HepG2 (cell line): ENCODE results near the gene KIAA0930. TPM values are rescaled to one million over a fixed set of nuclear protein-coding genes. Genes with fewer than 3 reads are reported as not detected.
A peak's percentile ranks its signal among the peaks of the same experiment; 100 is the strongest.

Source experiments
- ELF1 ChIP-seq: sonication (generic); formaldehyde crosslinking; IDR thresholded peaks from 2 replicates; pipeline ENCODE4 v1.4.0; 2020; ENCODE audit warnings: missing genetic modification reagents
- FOXA3 ChIP-seq: IDR thresholded peaks from 2 replicates; pipeline ENCODE4 v1.6.1; 2016; ENCODE audit warnings: missing genetic modification reagents, missing compliant biosample characterization
- KMT2B ChIP-seq: IDR thresholded peaks from 2 replicates; pipeline ENCODE4 v1.6.1; 2016; ENCODE audit warnings: missing genetic modification reagents, missing compliant biosample characterization
- NFKBIZ ChIP-seq: IDR thresholded peaks from 2 replicates; pipeline ENCODE4 v1.6.1; 2018; ENCODE audit warnings: missing genetic modification reagents, missing compliant biosample characterization
- ZFP36 ChIP-seq: fragments of 150-350 bp; IDR thresholded peaks from 2 replicates; pipeline ENCODE4 v1.6.1; 2018; ENCODE audit warnings: borderline replicate concordance, low read length, low read depth; ENCODE audit not compliant: partially characterized antibody
- ZNF619 ChIP-seq: sonication (generic); formaldehyde crosslinking; IDR thresholded peaks from 2 replicates; pipeline ENCODE4 v1.4.0; 2020; ENCODE audit warnings: mild to moderate bottlenecking, missing genetic modification reagents
- polyA plus RNA-seq, 8 experiments: library from polyadenylated mRNA; depleted of rRNA in 3 of 8; stranded (reverse) in 7 of 8; unstranded in 1 of 8; fragments of >200 nt; fragmentation: Illumina TruSeq in 4 of 8; extraction: Trizol in 4 of 8; gene quantifications; 2 replicates each; pipeline versions ENCODE4 v1.2.1 to v1.2.3, GENCODE V29; 2011 to 2016; ENCODE audit warnings: low read depth in 4 of 8, missing spikeins in 1 of 8, mixed read lengths in 1 of 8; ENCODE audit not compliant: insufficient read depth in 1 of 8
- total RNA-seq, 5 experiments: library from RNA; depleted of rRNA; stranded (reverse); fragments of >200 nt; fragmentation: Illumina TruSeq; extraction: Trizol; gene quantifications; 2 replicates each; pipeline ENCODE4 v1.2.3, GENCODE V29; 2016; ENCODE audit warnings: low read depth in 1 of 5
- TF ChIP-seq, protein P1 (sequence below): IDR thresholded peaks from 2 replicates; pipeline ENCODE4 v1.6.1; 2016; ENCODE audit warnings: low read depth
- TF ChIP-seq, protein P2 (sequence below): sonication (generic); formaldehyde crosslinking; IDR thresholded peaks from 2 replicates; pipeline ENCODE4 v1.5.1; 2020; ENCODE audit warnings: mild to moderate bottlenecking, missing genetic modification reagents
- TF ChIP-seq, protein P3 (sequence below): sonication (generic); formaldehyde crosslinking; IDR thresholded peaks from 2 replicates; pipeline ENCODE4 v1.4.0; 2020; ENCODE audit warnings: missing genetic modification reagents
- TF ChIP-seq, protein P4 (sequence below): sonication (generic); formaldehyde crosslinking; IDR thresholded peaks from 2 replicates; pipeline ENCODE4 v1.4.0; 2020; ENCODE audit warnings: low read depth, mild to moderate bottlenecking, missing genetic modification reagents
- TF ChIP-seq, protein P5 (sequence below): sonication (generic); formaldehyde crosslinking; IDR thresholded peaks from 2 replicates; pipeline ENCODE4 v1.4.0; 2020; ENCODE audit warnings: missing genetic modification reagents, borderline replicate concordance
- TF ChIP-seq, protein P6 (sequence below): IDR thresholded peaks from 2 replicates; pipeline ENCODE4 v1.6.1; 2012; ENCODE audit warnings: inconsistent platforms
- TF ChIP-seq, protein P7 (sequence below), 2 experiments: IDR thresholded peaks; 2 replicates each; pipeline ENCODE4 v1.6.1; 2011 to 2012; ENCODE audit warnings: low read length in 2 of 2, borderline replicate concordance in 1 of 2, low read depth in 1 of 2, mild to moderate bottlenecking in 1 of 2, moderate library complexity in 1 of 2

KIAA0930 gene
- total and polyA plus RNA-seq, 2 of the 13 experiments (the other 11 are each of a cell fraction or from before 2014, with no cell fraction given): 27.0 to 38.2 TPM

DNA sequence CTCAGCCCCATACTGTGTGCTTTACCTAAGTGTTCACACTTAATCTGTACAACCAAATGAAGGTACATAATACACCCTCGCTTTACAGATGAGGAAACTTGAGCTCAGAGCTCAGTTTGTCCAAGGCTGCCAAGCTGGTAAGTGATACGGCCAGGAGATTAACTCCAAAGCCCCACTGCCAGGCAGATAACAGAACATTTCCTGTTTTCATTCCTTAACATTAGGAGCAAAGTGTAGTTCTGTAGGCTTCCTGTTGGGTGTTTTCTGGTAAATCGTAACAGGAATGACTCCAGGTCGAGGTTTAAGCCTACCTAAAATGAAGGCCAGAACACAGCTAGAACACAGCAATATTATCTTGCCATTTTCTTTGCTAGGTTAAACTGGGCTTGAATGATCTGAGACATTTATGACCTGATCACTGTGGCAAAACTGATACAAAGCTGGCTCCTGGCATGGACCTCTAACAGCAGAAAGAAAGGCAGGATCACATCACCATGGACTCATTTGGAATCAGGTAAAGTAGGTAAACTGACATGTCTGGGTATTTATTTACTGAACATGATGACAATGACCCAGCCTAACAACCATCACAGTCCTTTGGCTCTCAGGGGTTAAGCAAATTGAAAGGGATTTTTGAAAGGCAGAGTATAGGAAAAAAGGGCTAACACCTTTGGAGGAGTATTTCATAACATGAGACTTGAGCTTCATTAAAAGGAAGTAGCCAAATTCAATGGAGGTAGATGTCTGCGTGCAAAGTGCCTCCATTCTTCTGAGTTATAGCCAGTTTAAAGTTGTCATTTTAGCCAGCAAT is 80.8 kb downstream of the KIAA0930 start (continued):
- TF ChIP-seq KMT2B (CRISPR knock-in tag) (no peak), ZNF619 (CRISPR knock-in tag) (no peak), FOXA3 (CRISPR knock-in tag) (peak; percentile 18; the same call in 1 of the 2 replicates), ZFP36 (no peak), ELF1 (CRISPR knock-in tag) (peak; percentile 44; the same call in 1 of the 2 replicates), NFKBIZ (no peak)
- TF ChIP-seq, protein P1, sequence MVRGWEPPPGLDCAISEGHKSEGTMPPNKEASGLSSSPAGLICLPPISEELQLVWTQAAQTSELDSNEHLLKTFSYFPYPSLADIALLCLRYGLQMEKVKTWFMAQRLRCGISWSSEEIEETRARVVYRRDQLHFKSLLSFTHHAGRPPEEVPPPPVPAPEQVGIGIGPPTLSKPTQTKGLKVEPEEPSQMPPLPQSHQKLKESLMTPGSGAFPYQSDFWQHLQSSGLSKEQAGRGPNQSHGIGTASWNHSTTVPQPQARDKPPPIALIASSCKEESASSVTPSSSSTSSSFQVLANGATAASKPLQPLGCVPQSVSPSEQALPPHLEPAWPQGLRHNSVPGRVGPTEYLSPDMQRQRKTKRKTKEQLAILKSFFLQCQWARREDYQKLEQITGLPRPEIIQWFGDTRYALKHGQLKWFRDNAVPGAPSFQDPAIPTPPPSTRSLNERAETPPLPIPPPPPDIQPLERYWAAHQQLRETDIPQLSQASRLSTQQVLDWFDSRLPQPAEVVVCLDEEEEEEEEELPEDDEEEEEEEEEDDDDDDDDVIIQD: peak; percentile 22; the same call in 1 of the 2 replicates
- TF ChIP-seq, protein P2, sequence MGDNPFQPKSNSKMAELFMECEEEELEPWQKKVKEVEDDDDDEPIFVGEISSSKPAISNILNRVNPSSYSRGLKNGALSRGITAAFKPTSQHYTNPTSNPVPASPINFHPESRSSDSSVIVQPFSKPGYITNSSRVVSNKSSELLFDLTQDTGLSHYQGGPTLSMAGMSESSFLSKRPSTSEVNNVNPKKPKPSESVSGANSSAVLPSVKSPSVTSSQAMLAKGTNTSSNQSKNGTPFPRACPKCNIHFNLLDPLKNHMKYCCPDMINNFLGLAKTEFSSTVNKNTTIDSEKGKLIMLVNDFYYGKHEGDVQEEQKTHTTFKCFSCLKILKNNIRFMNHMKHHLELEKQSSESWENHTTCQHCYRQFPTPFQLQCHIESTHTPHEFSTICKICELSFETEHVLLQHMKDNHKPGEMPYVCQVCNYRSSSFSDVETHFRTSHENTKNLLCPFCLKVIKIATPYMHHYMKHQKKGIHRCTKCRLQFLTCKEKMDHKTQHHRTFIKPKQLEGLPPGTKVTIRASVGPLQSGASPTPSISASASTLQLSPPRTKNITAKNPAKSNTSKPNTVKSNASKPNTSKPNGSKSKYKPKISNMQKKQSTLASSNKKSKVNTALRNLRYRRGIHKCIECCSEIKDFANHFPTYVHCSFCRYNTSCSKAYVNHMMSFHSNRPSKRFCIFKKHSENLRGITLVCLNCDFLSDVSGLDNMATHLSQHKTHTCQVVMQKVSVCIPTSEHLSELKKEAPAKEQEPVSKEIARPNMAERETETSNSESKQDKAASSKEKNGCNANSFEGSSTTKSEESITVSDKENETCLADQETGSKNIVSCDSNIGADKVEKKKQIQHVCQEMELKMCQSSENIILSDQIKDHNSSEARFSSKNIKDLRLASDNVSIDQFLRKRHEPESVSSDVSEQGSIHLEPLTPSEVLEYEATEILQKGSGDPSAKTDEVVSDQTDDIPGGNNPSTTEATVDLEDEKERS: peak; percentile 11; the same call in 1 of the 2 replicates
- TF ChIP-seq, protein P3, sequence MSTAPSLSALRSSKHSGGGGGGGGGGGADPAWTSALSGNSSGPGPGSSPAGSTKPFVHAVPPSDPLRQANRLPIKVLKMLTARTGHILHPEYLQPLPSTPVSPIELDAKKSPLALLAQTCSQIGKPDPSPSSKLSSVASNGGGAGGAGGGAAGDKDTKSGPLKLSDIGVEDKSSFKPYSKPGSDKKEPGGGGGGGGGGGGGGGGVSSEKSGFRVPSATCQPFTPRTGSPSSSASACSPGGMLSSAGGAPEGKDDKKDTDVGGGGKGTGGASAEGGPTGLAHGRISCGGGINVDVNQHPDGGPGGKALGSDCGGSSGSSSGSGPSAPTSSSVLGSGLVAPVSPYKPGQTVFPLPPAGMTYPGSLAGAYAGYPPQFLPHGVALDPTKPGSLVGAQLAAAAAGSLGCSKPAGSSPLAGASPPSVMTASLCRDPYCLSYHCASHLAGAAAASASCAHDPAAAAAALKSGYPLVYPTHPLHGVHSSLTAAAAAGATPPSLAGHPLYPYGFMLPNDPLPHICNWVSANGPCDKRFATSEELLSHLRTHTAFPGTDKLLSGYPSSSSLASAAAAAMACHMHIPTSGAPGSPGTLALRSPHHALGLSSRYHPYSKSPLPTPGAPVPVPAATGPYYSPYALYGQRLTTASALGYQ: no peak
- TF ChIP-seq, protein P4, sequence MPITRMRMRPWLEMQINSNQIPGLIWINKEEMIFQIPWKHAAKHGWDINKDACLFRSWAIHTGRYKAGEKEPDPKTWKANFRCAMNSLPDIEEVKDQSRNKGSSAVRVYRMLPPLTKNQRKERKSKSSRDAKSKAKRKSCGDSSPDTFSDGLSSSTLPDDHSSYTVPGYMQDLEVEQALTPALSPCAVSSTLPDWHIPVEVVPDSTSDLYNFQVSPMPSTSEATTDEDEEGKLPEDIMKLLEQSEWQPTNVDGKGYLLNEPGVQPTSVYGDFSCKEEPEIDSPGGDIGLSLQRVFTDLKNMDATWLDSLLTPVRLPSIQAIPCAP (CRISPR knock-in tag): no peak
- TF ChIP-seq, protein P5, sequence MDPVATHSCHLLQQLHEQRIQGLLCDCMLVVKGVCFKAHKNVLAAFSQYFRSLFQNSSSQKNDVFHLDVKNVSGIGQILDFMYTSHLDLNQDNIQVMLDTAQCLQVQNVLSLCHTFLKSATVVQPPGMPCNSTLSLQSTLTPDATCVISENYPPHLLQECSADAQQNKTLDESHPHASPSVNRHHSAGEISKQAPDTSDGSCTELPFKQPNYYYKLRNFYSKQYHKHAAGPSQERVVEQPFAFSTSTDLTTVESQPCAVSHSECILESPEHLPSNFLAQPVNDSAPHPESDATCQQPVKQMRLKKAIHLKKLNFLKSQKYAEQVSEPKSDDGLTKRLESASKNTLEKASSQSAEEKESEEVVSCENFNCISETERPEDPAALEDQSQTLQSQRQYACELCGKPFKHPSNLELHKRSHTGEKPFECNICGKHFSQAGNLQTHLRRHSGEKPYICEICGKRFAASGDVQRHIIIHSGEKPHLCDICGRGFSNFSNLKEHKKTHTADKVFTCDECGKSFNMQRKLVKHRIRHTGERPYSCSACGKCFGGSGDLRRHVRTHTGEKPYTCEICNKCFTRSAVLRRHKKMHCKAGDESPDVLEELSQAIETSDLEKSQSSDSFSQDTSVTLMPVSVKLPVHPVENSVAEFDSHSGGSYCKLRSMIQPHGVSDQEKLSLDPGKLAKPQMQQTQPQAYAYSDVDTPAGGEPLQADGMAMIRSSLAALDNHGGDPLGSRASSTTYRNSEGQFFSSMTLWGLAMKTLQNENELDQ: no peak
- TF ChIP-seq, protein P6, sequence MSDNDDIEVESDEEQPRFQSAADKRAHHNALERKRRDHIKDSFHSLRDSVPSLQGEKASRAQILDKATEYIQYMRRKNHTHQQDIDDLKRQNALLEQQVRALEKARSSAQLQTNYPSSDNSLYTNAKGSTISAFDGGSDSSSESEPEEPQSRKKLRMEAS: no peak
- TF ChIP-seq, protein P7, sequence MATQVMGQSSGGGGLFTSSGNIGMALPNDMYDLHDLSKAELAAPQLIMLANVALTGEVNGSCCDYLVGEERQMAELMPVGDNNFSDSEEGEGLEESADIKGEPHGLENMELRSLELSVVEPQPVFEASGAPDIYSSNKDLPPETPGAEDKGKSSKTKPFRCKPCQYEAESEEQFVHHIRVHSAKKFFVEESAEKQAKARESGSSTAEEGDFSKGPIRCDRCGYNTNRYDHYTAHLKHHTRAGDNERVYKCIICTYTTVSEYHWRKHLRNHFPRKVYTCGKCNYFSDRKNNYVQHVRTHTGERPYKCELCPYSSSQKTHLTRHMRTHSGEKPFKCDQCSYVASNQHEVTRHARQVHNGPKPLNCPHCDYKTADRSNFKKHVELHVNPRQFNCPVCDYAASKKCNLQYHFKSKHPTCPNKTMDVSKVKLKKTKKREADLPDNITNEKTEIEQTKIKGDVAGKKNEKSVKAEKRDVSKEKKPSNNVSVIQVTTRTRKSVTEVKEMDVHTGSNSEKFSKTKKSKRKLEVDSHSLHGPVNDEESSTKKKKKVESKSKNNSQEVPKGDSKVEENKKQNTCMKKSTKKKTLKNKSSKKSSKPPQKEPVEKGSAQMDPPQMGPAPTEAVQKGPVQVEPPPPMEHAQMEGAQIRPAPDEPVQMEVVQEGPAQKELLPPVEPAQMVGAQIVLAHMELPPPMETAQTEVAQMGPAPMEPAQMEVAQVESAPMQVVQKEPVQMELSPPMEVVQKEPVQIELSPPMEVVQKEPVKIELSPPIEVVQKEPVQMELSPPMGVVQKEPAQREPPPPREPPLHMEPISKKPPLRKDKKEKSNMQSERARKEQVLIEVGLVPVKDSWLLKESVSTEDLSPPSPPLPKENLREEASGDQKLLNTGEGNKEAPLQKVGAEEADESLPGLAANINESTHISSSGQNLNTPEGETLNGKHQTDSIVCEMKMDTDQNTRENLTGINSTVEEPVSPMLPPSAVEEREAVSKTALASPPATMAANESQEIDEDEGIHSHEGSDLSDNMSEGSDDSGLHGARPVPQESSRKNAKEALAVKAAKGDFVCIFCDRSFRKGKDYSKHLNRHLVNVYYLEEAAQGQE (IDR thresholded peaks at IDR 0.05; ENCODE audit: borderline replicate concordance in 1 of 2, low read depth in 1 of 2, low read length in 2 of 2): no peak
